ENCODE data around the gene TLL2.

GRCh38 chr10:96488161-96488935 is 25.4 kb downstream of the TLL2 start:
- TF ChIP-seq GATA2 (IDR thresholded peaks at IDR 0.05; ENCODE audit: low read depth, low read length) (no peak), GATA3 (IDR thresholded peaks at IDR 0.05; ENCODE audit: low read depth, low read length) (no peak)

Data from SH-SY5Y (cell line).